Esophagus muscularis mucosa (tissue), 4 donors: ENCODE results near the gene PCDH1. TPM values are rescaled to one million over a fixed set of nuclear protein-coding genes. Genes with fewer than 3 reads are reported as not detected.

Source experiments
- DNase-seq: peaks from one replicate; pipeline ENCODE4 v3.0.0-alpha.2; 2017; ENCODE audit errors: extremely low spot score
- H3K27ac ChIP-seq, 4 donors: fragments of 200-600 bp; sonication (generic); replicated peaks in 1 of 4; 1 replicate in 3 of 4; 2 replicates in 1 of 4; pipeline ENCODE4 v1.5.1; 2016 to 2019; ENCODE audit warnings: mild to moderate bottlenecking in 1 of 4
- H3K27me3 ChIP-seq, 4 donors: fragments of 200-600 bp; sonication (generic); one replicate each; pipeline versions ENCODE4 v1.5.1 to v1.6.0; 2016 to 2019
- H3K36me3 ChIP-seq, 4 donors: fragments of 200-600 bp; sonication (generic); one replicate each; pipeline ENCODE4 v1.5.1; 2016 to 2019
- H3K4me1 ChIP-seq, 4 donors: fragments of 200-600 bp; sonication (generic); one replicate each; pipeline ENCODE4 v1.5.1; 2016 to 2019
- H3K4me3 ChIP-seq, 4 donors: fragments of 200-600 bp; sonication (generic); 1 replicate in 2 of 4; 2 replicates in 2 of 4; pipeline ENCODE4 v1.5.1; 2016 to 2019; ENCODE audit warnings: mild to moderate bottlenecking in 4 of 4, moderate library complexity in 1 of 4
- H3K9me3 ChIP-seq, 4 donors: fragments of 200-600 bp; sonication (generic); 1 replicate in 3 of 4; 2 replicates in 1 of 4; pipeline ENCODE4 v1.5.1; 2016 to 2019
- CTCF ChIP-seq, 3 experiments: fragments of 200-600 bp in 2 of 3; fragments of 450-650 bp in 1 of 3; sonication (generic) in 2 of 3; IDR thresholded peaks; one replicate each; pipeline ENCODE4 v1.5.1; 2017 to 2019; ENCODE audit warnings: antibody characterized with exemption in 3 of 3, mild to moderate bottlenecking in 2 of 3, moderate library complexity in 1 of 3
- EP300 ChIP-seq: sonication (generic); formaldehyde crosslinking; IDR thresholded peaks from one replicate; pipeline ENCODE4 v1.6.1; 2017; ENCODE audit warnings: antibody characterized with exemption
- POLR2A ChIP-seq: fragments of 450-650 bp; IDR thresholded peaks from one replicate; pipeline ENCODE4 v1.6.1; 2017; ENCODE audit warnings: antibody characterized with exemption, moderate library complexity, mild to moderate bottlenecking, low read depth
- POLR2AphosphoS5 ChIP-seq, 2 donors: sonication (generic); formaldehyde crosslinking; IDR thresholded peaks; one replicate each; pipeline ENCODE4 v1.6.1; 2017; ENCODE audit warnings: antibody characterized with exemption in 2 of 2
- WGBS: methylation state at CpG from one replicate; pipeline ENCODE4 v1.1.5; 2018; 5-methylcytosine and 5-hydroxymethylcytosine counted together
- intact Hi-C: fragments of 100-400 bp; cut with DNase I; formaldehyde crosslinking; loops from one replicate; pipeline ENCODE4 v1.15.1; 2023
- total RNA-seq, 4 donors: library from RNA; depleted of rRNA; stranded (reverse); fragments of >200 nt; gene quantifications; one replicate each; pipeline versions ENCODE4 v1.1.0 to v1.2.1, GENCODE V29; 2016

The PCDH1 gene
- total RNA-seq, 4 donors from 2014 or later, result 18.7 to 57.8 (median 38.2) TPM

GRCh38 chr5:141812512-141812911 lies 65.7 kb downstream of the PCDH1 start:
- 74% methylated on average over 2 of the region's 2 CpGs for WGBS
- DNase-seq, result no peak
- Histone ChIP-seq H3K4me3 (no peak overlapping the region), H3K36me3 (peaks cover 0 to 7% (median 0%) of the 10 kb centered on the region in 4 donors), H3K27me3 (peaks cover 0 to 71% (median 3%) of the 10 kb centered on the region in 4 donors), H3K9me3 (no peaks in the 10 kb centered on the region), H3K27ac (no peak overlapping the region), H3K4me1 (peaks cover 10 to 32% (median 24%) of the 10 kb centered on the region in 4 donors)
- intact Hi-C loops, result loop anchor here (10.0 kb wide), 1 partner anchor 108 kb away; no protein-coding TSS in a partner anchor
- TF ChIP-seq POLR2A (no peak), EP300 (no peak), CTCF (IDR thresholded peaks at IDR 0.05) (no peak), POLR2AphosphoS5 (IDR thresholded peaks at IDR 0.05) (no peak)

GRCh38 chr5:141811287-141812155 lies 66.7 kb downstream of the PCDH1 start:
- Histone ChIP-seq H3K27me3 (peaks cover 0 to 71% (median 3%) of the 10 kb centered on the region in 4 donors), H3K27ac (no peak overlapping the region), H3K4me1 (peaks cover 15 to 33% (median 24%) of the 10 kb centered on the region in 4 donors), H3K36me3 (peaks cover 0 to 7% (median 0%) of the 10 kb centered on the region in 4 donors), H3K9me3 (no peaks in the 10 kb centered on the region), H3K4me3 (peak overlapping the region in 1 of 4 donors; percentile 7)
- TF ChIP-seq POLR2A (no peak), POLR2AphosphoS5 (IDR thresholded peaks at IDR 0.05) (no peak), EP300 (no peak), CTCF (IDR thresholded peaks at IDR 0.05) (peak; percentile 5 to 54 (median 6))
- intact Hi-C loops, result loop anchor here (10.0 kb wide), 1 partner anchor 107 kb away; no protein-coding TSS in a partner anchor
- DNase-seq, result no peak
- WGBS, result 13% methylated on average over 29 of the region's 29 CpGs

- H3K27me3 ChIP-seq, result peaks cover 0 to 76% (median 3%) of the 10 kb centered on the region in 4 donors
Measured at GRCh38 chr5:141810702-141811101, 67.5 kb downstream of the PCDH1 start.

GRCh38 chr5:141809380-141810096 lies 68.7 kb downstream of the PCDH1 start:
- Histone ChIP-seq H3K4me1 (peaks cover 34 to 41% (median 38%) of the 10 kb centered on the region in 4 donors), H3K9me3 (no peaks in the 10 kb centered on the region), H3K4me3 (no peak overlapping the region), H3K27ac (no peak overlapping the region), H3K27me3 (peaks cover 0 to 80% (median 3%) of the 10 kb centered on the region in 4 donors), H3K36me3 (peaks cover 0 to 7% (median 0%) of the 10 kb centered on the region in 4 donors)
- intact Hi-C loops, result loop anchor here (10.0 kb wide), 1 partner anchor 105 kb away; no protein-coding TSS in a partner anchor
- no peak for DNase-seq
- WGBS, result 64% methylated on average over 15 of the region's 15 CpGs
- no peak for TF ChIP-seq POLR2A
- TF ChIP-seq POLR2AphosphoS5 (IDR thresholded peaks at IDR 0.05), result no peak
- no peak for TF ChIP-seq EP300
- TF ChIP-seq CTCF (IDR thresholded peaks at IDR 0.05), result no peak

More at GRCh38 chr5:141810702-141811101, 67.5 kb downstream of the PCDH1 start:
- Histone ChIP-seq H3K9me3 (no peaks in the 10 kb centered on the region), H3K4me1 (peaks cover 22 to 32% (median 27%) of the 10 kb centered on the region in 4 donors), H3K36me3 (peaks cover 0 to 7% (median 0%) of the 10 kb centered on the region in 4 donors), H3K27ac (no peak overlapping the region), H3K4me3 (no peak overlapping the region)
- intact Hi-C loops, result loop anchor here (10.0 kb wide), 1 partner anchor 106 kb away; no protein-coding TSS in a partner anchor
- 87% methylated on average over 2 of the region's 3 CpGs for WGBS
- DNase-seq, result no peak
- no peak for TF ChIP-seq EP300
- no peak for TF ChIP-seq POLR2AphosphoS5 (IDR thresholded peaks at IDR 0.05)
- TF ChIP-seq POLR2A, result no peak
- no peak for TF ChIP-seq CTCF (IDR thresholded peaks at IDR 0.05)
